ENCODE data around the gene PAX5.

PAX5 gene

DNA sequence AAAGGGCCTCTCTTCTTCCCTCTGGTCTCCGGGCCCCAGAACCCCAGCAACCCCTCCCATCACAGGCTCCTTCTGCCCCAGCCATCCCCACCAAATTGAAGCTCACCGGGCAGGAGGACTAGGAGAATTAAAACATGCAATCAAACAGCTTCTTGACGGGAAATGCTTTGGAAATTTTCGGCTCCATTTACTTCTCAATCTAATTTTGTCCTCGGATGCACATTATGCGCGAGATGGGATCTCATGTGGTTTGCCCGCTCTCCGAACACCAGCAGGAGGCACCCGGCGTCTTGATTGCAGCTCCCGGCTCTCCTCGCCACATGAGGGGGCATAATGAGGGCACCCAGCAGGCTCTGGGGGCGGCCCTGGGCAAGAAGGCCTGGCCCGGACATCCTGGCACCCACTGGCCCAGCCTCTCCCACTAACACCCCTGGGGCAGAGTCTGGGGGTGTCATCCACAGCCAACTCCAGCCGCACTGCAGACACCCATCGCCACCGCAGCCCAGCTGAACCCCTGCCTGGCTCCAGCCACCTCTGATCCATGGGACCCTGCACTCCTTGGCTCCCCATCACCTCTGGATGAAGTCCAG, 135.5 kb downstream of the PAX5 start:
- no peak for DNase-seq

DNA sequence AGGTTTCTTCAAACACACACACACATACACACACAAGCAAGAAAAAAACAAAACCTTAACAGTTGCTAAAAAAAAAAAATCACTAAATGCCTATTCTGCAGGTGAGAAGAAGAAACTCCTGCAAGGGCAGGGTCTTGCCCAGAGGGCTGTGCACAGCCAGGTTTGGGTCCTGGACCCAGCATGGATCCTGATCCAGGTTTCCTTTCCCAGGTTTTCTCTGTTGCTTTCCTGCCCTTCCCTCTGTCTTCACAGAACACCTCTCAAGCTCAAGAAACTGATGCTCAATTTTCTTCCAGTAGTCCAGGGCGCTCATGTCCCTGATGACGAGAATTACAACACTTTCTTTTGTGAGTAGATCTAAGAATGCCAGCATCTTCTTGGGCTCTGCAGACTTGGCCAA, 136.6 kb downstream of the PAX5 start:
- DNase-seq = no peak

DNA sequence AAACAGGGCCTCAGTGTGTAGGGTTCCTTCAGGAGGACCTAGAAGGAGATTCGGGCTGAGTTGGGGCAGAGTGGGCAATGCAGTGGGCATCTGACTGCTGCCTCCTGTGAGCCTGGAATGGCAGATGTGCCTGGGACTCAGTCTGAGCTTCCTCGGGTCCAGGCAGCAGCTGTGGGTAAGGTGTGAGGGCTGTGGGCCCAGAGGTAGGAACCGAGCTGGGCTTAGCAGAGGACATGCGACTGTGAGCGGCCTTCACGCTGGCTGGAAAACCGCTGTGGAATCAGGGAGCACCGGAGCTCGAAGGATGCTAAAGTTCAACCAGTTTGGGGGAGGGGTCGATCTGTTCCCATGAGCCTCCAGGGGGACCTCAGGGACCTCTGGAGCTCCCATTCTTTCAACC, 137.0 kb downstream of the PAX5 start:
- no peak for DNase-seq

DNA sequence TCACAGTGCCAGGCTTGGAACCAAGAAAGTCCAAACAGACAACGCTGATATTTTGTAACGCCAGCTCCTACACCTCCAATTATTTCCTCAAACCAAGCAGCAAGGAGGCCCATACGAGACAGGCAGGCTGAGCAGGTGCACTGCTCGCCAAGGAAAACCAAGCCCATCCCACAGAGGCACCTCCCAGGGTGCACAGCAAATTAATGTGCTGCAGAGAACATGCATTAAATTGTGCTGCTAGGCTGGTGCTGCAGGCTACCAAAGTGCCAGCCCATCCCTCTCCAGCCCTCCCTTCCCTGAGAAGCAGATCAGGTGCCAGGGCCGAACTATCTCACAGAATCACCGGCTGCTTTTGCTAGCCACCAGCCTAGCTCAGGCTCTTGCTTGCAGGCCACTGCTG, 137.8 kb downstream of the PAX5 start:
- DNase-seq = no peak

DNA sequence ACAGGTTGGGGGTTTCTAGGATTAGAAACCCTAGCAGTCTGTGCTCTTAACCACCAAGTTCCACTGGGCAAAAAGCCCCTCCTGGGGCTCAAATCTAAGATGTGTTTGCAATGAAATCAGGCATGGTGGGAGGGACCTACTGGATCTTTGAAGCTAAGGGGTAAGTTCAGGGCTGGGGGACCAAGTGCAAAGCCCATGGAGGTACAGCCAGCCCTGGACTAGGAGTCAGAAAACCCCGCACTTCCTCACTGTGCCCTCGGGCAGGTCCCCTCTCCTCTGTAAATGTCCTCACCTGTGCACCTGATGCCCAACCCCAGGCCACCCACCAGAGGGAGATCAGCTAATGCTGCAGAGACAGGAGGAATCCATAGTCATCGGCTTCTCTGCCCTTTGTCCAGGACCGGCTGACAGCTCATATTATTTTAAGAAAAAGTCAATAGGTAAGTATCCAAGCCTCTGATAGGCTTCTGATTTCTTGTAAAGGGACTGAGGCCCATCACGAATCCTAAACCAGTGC, 138.3 kb downstream of the PAX5 start:
- DNase-seq = no peak

DNA sequence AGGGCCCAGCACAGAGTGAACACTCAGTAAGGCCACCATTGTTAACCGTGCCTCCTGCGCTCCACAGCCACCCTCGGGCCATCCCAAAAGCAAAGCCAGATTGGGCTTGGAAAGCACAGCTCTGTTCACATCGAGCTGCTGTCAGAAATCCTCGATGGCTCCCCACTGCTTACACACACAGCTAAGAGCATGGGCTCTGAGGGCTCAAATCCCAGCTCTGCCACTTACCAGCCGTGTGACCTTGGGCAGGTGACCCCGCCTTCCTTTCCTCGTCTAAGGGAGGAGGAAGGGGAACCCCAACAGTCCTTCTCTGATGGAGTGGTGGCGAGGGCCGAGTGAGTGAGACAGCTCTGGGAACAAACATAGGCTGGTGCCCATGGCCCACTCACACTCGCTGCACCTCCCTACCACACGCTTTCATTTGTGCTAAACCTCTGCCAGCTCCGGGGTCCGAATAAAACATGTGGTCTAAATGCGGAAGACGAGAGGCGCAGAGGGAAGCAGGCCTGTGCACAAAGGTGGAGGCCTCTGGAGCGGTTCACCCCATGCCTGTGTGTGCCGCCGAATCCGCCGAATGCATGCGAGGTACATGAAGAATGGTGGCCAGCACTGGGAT, 139.3 kb downstream of the PAX5 start:
- no peak for DNase-seq

DNA sequence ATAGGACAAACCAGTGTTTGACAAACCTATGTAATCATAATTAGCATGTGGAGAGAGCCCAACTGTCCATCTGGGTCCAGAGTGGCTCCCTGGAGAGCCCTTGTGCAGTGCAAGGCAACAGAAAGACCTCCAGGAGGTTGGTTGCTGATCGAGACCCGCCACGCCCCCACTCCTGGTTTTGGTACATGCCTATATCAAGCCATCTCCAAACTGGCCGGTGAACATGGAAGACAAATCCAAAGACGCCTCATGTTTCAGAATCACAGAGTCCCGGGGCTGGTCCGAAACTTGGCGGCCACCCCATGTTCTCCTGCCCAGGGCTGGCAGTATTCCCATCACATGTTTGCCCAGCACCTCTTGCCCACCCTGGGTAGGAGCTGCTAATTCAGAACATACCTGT, 140.2 kb downstream of the PAX5 start:
- no peak for DNase-seq

DNA sequence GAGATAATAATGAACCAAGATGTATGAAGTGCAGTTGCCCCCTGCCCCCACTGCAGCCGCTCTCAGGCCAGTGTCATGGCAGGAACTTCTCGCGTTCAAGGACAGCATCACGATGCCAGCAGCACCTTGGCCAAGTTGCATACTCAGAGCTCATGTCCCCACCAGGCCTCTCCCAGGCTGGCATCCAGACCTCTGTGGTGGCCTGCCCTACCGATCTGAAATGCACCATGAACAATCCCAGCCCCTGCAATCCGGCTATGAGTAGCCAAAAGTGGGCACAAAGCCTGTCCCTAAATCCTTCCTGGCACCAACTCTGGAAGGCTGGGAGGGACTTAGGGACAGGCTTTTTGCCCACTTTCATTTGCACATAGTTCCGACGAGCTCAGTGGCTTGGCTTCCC, 140.9 kb downstream of the PAX5 start:
- no peak for DNase-seq

DNA sequence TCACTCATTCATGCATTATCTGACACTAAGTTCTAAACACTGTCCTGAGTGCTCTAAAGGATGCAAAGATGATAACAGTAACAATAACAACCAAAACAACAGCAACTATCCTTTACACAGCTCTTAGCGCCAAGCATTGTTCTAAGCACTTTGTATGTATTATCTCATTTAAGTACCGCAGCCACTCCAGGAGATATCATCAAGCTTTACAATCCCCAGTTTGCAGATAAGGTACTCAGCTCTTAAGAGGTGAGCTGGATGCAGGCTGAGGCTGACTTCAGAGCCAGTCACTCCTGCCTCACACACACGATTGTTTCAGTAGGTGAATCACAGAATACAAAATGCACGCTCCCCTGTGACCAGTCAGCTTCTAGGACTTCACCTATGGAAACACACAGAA, 141.8 kb downstream of the PAX5 start:
- no peak for DNase-seq

DNA sequence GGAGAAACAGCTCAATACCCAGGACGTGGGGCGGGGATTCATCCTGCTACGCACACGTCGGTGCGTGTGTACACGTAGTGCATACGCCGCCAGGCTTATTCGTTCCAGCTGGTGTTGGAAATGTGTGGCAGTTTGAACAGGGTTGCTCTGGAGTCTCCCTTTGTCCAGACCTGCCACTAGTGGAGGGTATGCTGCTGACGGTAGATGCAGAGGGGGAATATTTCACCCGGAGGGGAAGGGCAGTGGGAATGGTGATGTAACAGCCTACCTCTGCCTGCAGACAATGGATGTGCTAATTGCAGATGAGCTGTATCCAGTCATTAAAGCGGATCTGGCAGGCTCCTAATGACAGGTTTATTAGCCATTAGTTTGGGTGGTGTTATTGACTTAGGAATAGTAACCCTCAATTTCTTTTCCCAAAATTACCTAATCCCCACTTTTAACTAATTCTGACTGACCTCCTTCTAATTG, 142.7 kb downstream of the PAX5 start:
- no peak for DNase-seq

DNA sequence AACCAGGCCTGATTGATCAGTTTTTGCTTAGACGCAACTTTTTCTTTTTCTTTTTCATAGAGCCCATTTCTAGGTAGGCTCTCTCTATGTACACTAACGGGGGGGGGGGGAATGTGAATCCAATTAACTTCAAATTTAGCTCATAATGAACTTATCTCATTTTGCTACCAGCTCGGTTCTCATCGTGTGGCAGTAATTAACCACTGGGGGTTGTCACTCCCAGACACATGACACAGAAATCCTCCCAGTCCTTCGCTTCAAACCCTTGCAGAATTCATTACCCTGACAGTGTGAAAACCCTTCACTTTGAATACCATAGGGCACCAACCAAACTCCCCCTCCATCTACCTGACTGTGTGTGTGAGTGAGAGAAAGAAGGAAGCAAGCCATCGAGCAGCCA, 144.2 kb downstream of the PAX5 start:
- no peak for DNase-seq

DNA sequence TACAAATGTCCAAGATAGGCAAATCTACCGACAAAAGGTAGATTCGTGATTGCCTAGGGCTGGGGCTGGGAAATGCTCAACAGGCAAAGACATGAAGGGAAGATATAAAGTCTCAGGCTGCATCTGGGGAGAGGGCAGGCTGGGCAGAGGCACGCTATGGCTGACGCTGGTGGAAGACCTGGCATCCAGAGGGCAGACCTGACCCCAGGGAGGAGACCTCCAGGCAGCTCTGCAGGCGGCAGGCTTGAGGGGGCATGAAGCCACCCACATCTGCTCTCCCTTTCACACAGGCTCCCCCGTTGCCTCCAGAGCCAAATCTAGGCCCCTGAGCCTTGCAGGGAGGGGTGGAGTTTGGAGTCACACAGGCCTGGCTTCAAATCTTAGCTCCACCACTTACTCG, 145.5 kb downstream of the PAX5 start:
- no peak for DNase-seq

DNA sequence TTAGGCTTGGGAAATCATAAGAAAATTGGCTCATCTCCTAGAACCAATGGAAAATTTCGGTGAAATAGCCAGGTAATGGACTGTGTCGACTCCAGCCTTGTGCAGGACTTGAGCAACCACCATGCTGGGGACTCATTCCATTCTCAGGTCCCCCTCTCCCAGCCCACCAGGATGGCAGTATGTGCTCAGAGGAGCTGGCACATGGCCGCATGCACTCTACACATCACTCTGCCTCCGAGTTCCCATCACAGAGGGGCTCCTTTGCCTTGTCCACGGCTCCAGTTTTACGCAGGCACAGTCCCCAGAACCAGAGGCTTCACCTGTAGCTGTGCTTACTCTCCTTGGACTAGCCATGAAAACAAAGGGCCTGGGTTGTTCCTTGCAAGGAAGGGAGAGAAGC, 149.3 kb downstream of the PAX5 start:
- no peak for DNase-seq

DNA sequence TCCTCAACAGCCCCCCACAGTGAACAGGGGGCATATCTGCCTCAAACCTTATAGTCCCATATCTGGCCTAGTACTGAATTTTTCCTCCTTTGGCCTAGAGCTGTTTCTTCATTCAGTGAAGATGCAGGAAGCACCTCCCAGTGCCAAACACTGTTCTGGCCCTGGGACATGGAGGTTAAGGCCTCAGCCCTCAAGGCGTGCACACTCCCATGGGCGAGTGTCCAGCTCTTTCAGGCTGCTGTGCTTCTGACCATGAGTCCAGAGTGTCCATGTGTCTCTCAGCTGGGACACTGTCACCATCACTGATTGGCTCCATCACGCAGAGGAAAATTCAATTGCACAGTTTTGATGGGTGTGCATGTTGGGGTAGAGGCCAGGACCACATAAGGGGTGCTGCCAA, 151.5 kb downstream of the PAX5 start:
- no peak for DNase-seq

DNA sequence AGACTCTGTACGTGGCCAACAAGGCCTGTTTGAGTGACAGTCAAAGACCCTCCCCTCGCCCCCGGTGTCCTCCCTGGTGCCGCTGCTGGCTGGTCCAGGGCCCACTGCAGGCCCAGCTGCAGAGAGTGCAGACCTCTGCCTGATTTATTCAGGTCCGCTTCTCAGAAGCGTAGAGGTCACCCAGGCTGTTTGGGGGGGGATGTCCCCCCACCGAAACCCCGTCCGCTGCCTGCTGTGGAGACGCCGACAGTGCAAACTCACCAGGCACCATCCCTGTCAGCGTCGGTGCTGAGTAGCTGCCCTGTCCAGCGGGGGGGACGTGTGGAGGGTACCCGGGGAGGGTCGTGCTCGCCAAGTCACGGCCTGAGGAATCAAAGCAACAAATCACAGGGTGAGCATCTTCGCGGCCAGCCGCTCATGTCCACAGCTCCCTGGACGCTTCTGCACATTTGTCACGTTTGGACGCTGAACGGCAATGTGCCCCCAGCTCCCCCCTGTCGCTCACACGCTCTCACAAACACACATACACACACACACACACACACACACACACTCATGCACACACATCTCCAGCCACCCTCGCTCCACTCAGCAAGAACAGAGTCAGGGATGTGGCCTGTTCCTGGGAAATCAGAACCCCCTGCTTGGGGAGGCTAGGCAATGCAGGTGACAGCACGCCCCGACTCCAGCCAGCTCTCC, 152.2 kb downstream of the PAX5 start:
- no peak for DNase-seq

DNA sequence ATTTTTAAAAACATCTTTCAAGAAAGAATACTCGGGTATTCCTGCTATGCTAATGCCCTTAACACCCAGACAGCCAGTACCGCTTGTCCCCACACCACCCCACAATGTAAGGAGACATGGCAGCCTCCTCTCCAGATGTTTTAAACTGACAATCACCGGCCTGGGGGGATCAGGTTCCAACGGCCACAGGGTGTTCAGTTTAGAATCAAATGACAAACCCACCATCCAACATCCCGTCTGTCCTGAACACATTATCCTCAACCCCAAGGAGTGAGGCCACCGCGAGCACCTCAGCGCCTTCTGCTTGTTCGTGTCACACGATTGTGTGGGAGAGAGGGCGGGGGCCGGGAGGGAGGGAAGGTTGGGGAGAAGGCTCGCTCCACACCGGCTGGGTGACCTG, 152.8 kb downstream of the PAX5 start:
- DNase-seq = no peak

DNA sequence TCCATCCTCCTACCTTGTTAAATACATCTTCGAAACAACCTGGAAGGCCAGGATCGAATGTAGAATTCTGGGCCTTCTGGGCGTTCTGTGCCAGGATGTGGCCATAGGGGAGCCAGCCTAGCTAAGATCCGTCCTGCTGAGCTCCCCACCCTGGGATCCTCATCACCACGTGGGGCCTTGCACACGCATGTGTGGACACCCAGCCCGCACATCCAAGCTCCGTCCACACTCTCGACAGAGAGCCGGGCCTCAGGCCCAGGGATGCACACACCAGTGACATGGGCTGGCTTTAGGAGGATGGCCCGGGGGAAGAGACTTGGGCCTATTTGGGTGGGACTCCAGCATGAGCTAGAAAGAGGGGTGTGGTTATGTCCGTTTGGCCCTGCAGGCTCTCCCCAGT, 154.0 kb downstream of the PAX5 start:
- DNase-seq = no peak

DNA sequence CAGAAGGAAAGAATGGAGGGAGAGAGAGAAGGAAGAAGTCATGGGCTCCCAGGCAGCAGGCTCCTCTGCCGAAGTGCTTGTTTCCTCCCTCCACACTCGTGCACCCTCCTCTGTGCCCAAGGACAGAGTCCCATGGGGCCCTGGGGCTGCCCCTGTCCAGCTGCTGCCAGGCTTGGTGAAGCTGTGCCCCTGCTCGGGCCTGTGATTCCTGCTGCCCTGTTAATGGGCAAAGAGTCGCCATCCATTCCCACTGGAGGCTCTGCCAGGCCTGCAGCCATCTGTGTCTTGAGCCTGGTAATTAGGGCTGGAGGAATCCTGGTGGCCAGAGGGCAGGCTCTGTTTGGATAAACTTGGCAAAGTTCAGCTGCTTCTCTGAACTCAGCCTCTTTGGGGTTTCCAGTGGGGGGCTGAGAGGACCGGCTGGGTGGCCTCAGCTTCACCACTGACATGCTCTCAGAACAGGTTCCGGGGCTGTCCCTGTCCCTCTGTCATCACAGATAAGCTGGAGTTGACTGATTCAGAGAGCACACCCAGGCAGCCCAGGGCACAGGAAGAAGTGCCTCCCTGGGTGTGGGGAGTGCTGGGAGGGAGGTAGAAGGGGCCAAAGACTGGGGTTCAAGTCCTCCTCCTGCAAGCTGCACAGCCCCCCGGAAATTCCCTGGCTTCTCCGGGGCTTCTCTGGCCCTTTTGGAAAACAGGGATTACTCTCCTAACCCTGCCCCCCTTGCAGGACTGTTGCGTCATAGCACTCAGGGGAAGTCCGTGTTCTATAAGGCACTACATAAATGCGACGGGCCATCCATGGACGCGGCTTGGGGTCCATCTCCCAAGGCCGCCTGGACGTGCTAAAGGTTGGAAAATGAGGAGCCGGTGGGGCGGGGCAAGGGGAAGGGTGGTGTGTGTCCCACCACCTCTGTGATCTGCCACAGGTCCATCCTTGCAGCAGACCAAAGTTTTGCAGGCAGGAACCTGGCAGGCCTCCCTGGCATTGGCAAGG, 154.8 kb downstream of the PAX5 start:
- no peak for DNase-seq

DNA sequence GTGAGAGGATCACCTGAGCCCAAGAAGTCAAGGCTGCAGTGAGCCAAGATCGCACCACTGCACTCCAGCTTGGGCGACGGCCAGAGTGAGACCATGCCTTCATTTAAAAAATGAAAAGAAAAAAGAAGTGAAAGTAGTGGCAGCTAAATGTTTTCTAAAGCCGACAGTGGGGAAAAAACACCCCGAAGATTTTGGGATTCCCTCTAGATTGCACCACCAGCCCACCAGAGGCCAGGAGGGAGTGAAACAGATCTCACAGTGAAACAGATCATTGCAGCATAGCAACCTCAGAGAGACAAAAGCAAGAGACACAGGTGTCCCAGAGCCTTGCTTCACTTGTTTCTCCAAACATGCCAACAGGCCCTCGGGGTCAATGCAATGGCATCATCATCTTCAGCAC, 156.8 kb downstream of the PAX5 start:
- no peak for DNase-seq

DNA sequence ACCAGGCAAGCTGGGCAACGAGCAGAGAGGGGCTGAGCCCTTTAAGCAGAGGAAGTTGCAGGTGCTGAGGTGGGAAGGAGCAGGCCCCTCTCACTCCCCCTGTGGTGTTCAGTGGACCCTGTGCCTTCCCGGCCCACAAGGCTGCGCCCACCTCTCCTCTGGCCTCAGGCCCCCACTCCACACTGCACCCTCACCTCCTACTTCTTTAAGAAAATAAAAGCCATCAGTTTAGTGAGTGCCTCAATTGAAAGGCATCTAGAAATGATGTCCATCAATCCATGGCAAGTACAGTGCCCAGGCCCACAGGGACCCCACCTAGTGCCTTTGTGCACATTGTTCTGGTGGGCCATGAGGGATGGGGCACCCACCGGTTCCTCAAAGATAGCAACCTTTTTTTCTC, 158.0 kb downstream of the PAX5 start:
- DNase-seq = no peak

DNA sequence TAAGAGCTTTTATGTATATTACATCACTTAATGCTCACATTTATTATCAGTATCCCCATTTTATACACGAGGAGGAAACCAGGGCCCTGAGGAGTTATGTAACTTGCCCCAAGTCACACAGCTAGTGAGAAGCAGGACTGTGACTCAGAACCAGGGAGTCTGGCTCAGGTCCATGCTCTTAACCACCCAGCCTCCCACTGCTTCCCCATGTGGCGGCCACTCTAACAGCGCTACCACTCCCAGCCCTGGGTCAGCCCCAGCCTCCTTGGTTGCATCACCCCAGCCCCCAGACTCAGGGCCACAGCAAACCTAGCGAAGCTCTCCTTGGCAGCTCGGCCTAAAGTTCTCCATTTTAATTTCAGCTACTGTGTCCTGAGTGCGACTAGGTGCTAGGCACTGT, 159.1 kb downstream of the PAX5 start:
- DNase-seq = no peak

DNA sequence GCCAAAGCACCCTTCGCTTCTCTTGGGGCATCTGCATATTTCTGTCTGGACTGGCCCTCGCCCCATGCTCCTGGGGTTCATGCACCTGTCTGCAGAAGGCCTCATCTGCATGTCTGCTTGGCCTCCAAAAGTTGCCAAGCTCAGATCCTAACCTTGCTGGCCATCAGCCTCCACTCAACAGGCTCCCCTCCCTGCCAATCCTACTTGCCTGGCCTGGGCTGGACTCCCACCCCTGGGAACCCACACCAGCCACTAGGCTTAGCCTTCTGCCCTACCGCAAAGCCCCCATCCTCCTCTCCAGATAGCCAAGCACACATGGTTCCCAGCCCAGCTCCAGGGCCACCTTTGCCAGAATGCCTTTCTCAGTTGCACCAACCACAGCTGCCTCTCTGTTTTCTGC, 159.8 kb downstream of the PAX5 start:
- DNase-seq = no peak

DNA sequence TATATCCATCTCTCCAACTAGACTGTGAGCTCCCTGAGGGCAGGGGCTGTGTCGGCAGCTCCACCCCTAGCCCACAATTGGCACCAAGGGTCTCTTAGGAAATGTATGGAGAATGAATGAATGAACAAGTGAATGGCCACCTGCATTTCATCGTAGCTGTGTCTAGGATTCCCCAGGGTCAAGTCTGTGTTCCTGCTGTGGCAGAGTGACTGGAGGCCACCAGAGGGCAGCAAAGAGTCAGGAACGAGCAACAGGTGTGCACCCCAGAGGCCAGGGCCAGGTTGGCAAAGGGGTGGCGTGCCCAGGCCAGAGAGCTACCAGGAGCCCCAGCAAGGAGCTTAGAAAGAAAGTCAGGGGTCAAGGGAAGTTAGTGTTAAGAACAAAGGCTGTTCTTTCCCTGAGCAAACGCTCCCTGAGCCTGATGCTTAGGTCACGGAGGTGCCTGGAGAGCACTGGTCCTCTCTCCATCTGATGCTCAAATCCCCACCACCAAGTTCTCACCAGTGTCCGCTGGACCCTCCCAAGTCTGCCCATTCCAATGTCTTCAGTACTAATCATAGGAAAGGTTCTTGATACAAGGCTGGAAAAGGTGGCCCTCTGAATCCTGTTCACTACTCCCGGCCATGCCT, 160.7 kb downstream of the PAX5 start:
- peak; percentile 63 for DNase-seq

Data from CD4-positive, alpha-beta T cell treated with Interferon gamma for 1 hour (primary cell).